Kidney epithelial cell (primary cell): ENCODE measurements around the gene MAD1L1. TPM values are rescaled to one million over a fixed set of nuclear protein-coding genes. Genes with fewer than 3 reads are reported as not detected.

ENCODE experiments used
- DNase-seq: peaks from one replicate; pipeline ENCODE4 v3.0.0-alpha.2; 2010; ENCODE audit warnings: low read depth
- H3K27me3 ChIP-seq: 2 replicates; pipeline ENCODE4 v1.6.0; 2011; ENCODE audit warnings: low read length; ENCODE audit not compliant: control insufficient read depth, insufficient read depth
- H3K36me3 ChIP-seq: 2 replicates; pipeline ENCODE4 v1.5.1; 2011; ENCODE audit warnings: low read length; ENCODE audit not compliant: control insufficient read depth, insufficient read depth
- H3K4me3 ChIP-seq: 2 replicates; pipeline ENCODE4 v1.5.1; 2011; ENCODE audit warnings: low read depth, mild to moderate bottlenecking, control low read depth, low read length
- CTCF ChIP-seq: IDR thresholded peaks from 2 replicates; pipeline ENCODE4 v1.5.1; 2011; ENCODE audit warnings: mild to moderate bottlenecking, moderate library complexity, low read length, control low read depth, inconsistent platforms; ENCODE audit not compliant: insufficient read depth, poor library complexity, severe bottlenecking
- total RNA-seq: library from RNA; depleted of rRNA; stranded (reverse); fragments of >200 nt; gene quantifications from 2 replicates; pipeline ENCODE4 v1.2.3, GENCODE V29; 2015

The MAD1L1 gene
- total RNA-seq, 1 donor from 2014 or later, result 61.2 TPM

GRCh38 chr7:1892011-1892965, 340.5 kb downstream of the MAD1L1 start:
- TF ChIP-seq CTCF, result no peak
- Histone ChIP-seq H3K4me3 (no peak overlapping the region), H3K36me3 (no peaks in the 10 kb centered on the region), H3K27me3 (peaks cover 2% of the 10 kb centered on the region)
- DNase-seq, result no peak

GRCh38 chr7:1890289-1891235, 342.2 kb downstream of the MAD1L1 start:
- no peaks in the 10 kb centered on the region for H3K36me3 ChIP-seq
- no peak for TF ChIP-seq CTCF
- no peak overlapping the region for H3K4me3 ChIP-seq
- DNase-seq, result no peak
- peaks cover 2% of the 10 kb centered on the region for H3K27me3 ChIP-seq

GRCh38 chr7:1889556-1890181, 343.1 kb downstream of the MAD1L1 start:
- no peak for DNase-seq
- Histone ChIP-seq H3K27me3 (peaks cover 2% of the 10 kb centered on the region), H3K36me3 (no peaks in the 10 kb centered on the region), H3K4me3 (no peak overlapping the region)
- no peak for TF ChIP-seq CTCF

GRCh38 chr7:1889091-1889490, 343.7 kb downstream of the MAD1L1 start:
- TF ChIP-seq CTCF, result no peak

GRCh38 chr7:1888425-1888824, 344.3 kb downstream of the MAD1L1 start:
- Histone ChIP-seq H3K4me3 (no peak overlapping the region), H3K36me3 (no peaks in the 10 kb centered on the region), H3K27me3 (no peaks in the 10 kb centered on the region)
- TF ChIP-seq CTCF, result no peak
- no peak for DNase-seq

More at GRCh38 chr7:1889091-1889490, 343.7 kb downstream of the MAD1L1 start:
- peaks cover 2% of the 10 kb centered on the region for H3K27me3 ChIP-seq
- no peak for DNase-seq
- H3K36me3 ChIP-seq, result no peaks in the 10 kb centered on the region
- H3K4me3 ChIP-seq, result no peak overlapping the region
